ENCODE data around the gene NFX1. TPM values are rescaled to one million over a fixed set of nuclear protein-coding genes. Genes with fewer than 3 reads are reported as not detected.
A peak's percentile ranks its signal among the peaks of the same experiment; 100 is the strongest.

Gene NFX1
- total RNA-seq, 4 donors from 2014 or later, result 17.7 to 61.6 (median 50.2) TPM

DNA sequence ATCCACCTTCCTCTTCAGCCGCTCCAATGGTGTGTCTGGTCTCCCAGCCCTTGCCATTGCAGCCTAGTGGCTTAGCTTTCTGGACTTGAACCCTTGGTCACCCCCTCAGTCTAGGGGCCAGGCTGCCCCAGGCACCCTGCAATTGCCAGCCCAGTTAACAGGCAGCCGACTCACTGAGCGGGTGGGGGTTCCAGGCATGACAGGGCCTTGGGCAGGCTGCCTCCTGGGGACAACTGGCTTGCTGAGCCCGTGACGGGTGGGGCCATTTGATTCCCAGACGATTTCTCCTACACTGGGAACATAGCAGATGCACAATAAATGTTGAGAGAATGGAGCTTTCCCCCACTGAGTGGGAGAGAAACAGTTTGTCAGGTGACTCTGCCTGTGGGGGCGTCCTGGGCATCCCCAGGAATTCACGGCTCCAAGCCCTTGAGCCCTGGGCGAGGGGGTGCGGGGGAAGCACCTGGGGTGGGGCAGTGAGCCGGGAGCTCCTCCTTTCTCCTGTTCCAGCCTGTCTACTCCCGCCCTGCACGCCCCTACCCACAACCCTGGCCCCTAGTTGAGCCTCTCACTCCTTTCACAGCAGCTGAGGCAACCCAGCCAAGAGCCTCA lies 124.7 kb downstream of the NFX1 start:
- H3K9me3 ChIP-seq, result no peaks in the 10 kb centered on the region
- H3K27ac ChIP-seq, result peak overlapping the region in 3 of 4 donors; percentile 17 to 54 (median 51)
- in situ Hi-C loops (cut with MboI; ENCODE audit: low pct_ligation_motif_present in 1 of 4, low pct_unique_long_range_greater_than_20kb in 1 of 4, low sequenced_read_pairs in 3 of 4) (loop anchor here in 1 of 4 donors (5.0 kb wide), 1 partner anchor 47 kb away; no protein-coding TSS in a partner anchor), intact Hi-C loops (cut with DNase I; ENCODE audit: low total_unique reads) (loop anchor here (5.0 kb wide), 1 partner anchor 38 kb away; no protein-coding TSS in a partner anchor)
- no peaks in the 10 kb centered on the region for H3K36me3 ChIP-seq
- no peaks in the 10 kb centered on the region for H3K27me3 ChIP-seq
- WGBS, 2 donors (ENCODE audit: low coverage in 1 of 2), result 38 to 100% methylated on average over 1 to 10 of the region's 13 CpGs
- H3K4me3 ChIP-seq, result no peak overlapping the region
- TF ChIP-seq CTCF (IDR thresholded peaks at IDR 0.05) (no peak), POLR2AphosphoS5 (IDR thresholded peaks at IDR 0.05) (no peak), POLR2A (IDR thresholded peaks at IDR 0.05) (no peak), EP300 (IDR thresholded peaks at IDR 0.05; ENCODE audit: low read depth) (no peak)
- H3K4me1 ChIP-seq, result peaks cover 7 to 38% (median 21%) of the 10 kb centered on the region in 4 donors
- DNase-seq, result no peak

DNA sequence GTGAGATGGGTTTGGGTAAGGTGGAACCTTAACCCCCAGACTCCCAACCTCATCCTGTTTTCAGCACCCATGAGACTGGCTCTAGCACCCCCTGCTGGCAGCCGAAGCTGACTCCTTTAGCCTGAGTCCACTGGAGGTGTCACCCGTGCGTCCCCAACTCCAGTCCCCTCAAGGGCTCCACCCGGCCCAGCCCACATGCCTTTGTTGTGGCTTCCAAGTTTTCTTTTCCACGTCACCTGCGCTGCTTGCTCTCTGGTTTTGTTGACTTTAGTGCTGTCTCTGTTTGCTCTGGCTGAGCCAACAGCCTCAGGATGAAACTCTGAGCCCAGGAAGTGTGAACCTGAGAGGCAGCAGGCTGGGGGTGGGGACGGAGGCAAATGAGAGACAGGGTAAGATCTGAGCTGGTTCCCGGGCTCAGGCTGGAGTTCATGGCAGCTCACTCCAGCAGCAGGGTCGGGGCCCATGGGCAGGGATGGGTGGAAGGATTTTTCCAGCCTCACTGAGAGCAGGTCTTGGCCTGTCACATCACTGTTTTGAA lies 125.3 kb downstream of the NFX1 start:
- Histone ChIP-seq H3K9me3 (no peaks in the 10 kb centered on the region), H3K27me3 (no peaks in the 10 kb centered on the region), H3K4me1 (peaks cover 7 to 38% (median 21%) of the 10 kb centered on the region in 4 donors), H3K27ac (peak overlapping the region in 3 of 4 donors; percentile 33 to 55 (median 54)), H3K4me3 (no peak overlapping the region), H3K36me3 (no peaks in the 10 kb centered on the region)
- intact Hi-C loops (cut with DNase I; ENCODE audit: low total_unique reads) (loop anchor here (5.0 kb wide), 1 partner anchor 38 kb away; no protein-coding TSS in a partner anchor), in situ Hi-C loops (cut with MboI; ENCODE audit: low pct_ligation_motif_present in 1 of 4, low pct_unique_long_range_greater_than_20kb in 1 of 4, low sequenced_read_pairs in 3 of 4) (loop anchor here in 1 of 4 donors (5.0 kb wide), 1 partner anchor 47 kb away; no protein-coding TSS in a partner anchor)
- no peak for TF ChIP-seq EP300 (IDR thresholded peaks at IDR 0.05; ENCODE audit: low read depth)
- peak; percentile 70 to 86 (median 77) for TF ChIP-seq CTCF (IDR thresholded peaks at IDR 0.05)
- TF ChIP-seq POLR2AphosphoS5 (IDR thresholded peaks at IDR 0.05), result no peak
- no peak for TF ChIP-seq POLR2A (IDR thresholded peaks at IDR 0.05)
- WGBS, 2 donors (ENCODE audit: low coverage in 1 of 2), result 13% methylated on average over 9 of the region's 9 CpGs; no CpG with 5 or more reads in 1 of the 2 donors
- DNase-seq, result peak; percentile 91

DNA sequence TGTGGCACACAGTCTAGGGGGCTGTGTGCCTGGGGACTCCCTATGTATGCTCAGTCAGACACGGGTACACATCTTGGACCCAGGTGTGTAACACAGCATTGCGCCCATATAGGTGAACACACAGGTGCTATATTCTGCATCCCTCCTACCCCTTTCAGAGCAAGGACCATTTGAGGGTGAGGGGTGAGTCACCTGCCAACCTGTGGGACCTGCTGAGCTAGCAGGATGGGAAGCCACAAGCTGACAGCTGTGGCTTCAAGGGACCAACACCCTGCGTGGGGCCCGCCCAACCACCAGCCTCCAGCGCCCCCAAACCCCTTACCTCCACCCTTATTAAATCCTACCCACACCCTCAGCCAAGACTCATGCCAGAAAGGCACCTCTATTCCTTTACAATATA lies 126.7 kb downstream of the NFX1 start:
- H3K36me3 ChIP-seq, result no peaks in the 10 kb centered on the region
- DNase-seq, result no peak
- intact Hi-C loops (cut with DNase I; ENCODE audit: low total_unique reads) (loop anchor here (5.0 kb wide), 1 partner anchor 40 kb away; no protein-coding TSS in a partner anchor), in situ Hi-C loops (cut with MboI; ENCODE audit: low pct_ligation_motif_present in 1 of 4, low pct_unique_long_range_greater_than_20kb in 1 of 4, low sequenced_read_pairs in 3 of 4) (loop anchor here in 1 of 4 donors (5.0 kb wide), 1 partner anchor 45 kb away; no protein-coding TSS in a partner anchor)
- no peak overlapping the region for H3K4me3 ChIP-seq
- peaks cover 7 to 38% (median 21%) of the 10 kb centered on the region in 4 donors for H3K4me1 ChIP-seq
- no peaks in the 10 kb centered on the region for H3K9me3 ChIP-seq
- H3K27me3 ChIP-seq, result no peaks in the 10 kb centered on the region
- TF ChIP-seq POLR2A (IDR thresholded peaks at IDR 0.05) (no peak), POLR2AphosphoS5 (IDR thresholded peaks at IDR 0.05) (no peak)
- 61% methylated on average over 5 of the region's 5 CpGs; no CpG with 5 or more reads in 1 of the 2 donors for WGBS, 2 donors (ENCODE audit: low coverage in 1 of 2)
- H3K27ac ChIP-seq, result peak overlapping the region in 2 of 4 donors; percentile 51 to 60

GRCh38 chr9:33418090-33418489 lies 127.8 kb downstream of the NFX1 start:
- Histone ChIP-seq H3K4me3 (no peak overlapping the region), H3K27me3 (no peaks in the 10 kb centered on the region), H3K27ac (peak overlapping the region in 2 of 4 donors; percentile 22 to 60), H3K36me3 (no peaks in the 10 kb centered on the region), H3K4me1 (peaks cover 7 to 38% (median 21%) of the 10 kb centered on the region in 4 donors), H3K9me3 (no peaks in the 10 kb centered on the region)
- no peak for TF ChIP-seq POLR2AphosphoS5 (IDR thresholded peaks at IDR 0.05)
- TF ChIP-seq EP300 (IDR thresholded peaks at IDR 0.05; ENCODE audit: low read depth), result no peak
- TF ChIP-seq POLR2A (IDR thresholded peaks at IDR 0.05), result no peak
- TF ChIP-seq CTCF (IDR thresholded peaks at IDR 0.05), result no peak
- WGBS, 2 donors (ENCODE audit: low coverage in 1 of 2), result 81% methylated on average over 8 of the region's 8 CpGs; no CpG with 5 or more reads in 1 of the 2 donors
- DNase-seq, result peak; percentile 38
- intact Hi-C loops (cut with DNase I; ENCODE audit: low total_unique reads), result loop anchor here (5.0 kb wide), 1 partner anchor 41 kb away; no protein-coding TSS in a partner anchor
- in situ Hi-C loops (cut with MboI; ENCODE audit: low pct_ligation_motif_present in 1 of 4, low pct_unique_long_range_greater_than_20kb in 1 of 4, low sequenced_read_pairs in 3 of 4), result loop anchor here in 1 of 4 donors (5.0 kb wide), 1 partner anchor 44 kb away; no protein-coding TSS in a partner anchor

Measured in transverse colon (tissue), 4 donors.